Daoy (cell line): ENCODE data around the gene N4BP2. TPM values are rescaled to one million over a fixed set of nuclear protein-coding genes. Genes with fewer than 3 reads are reported as not detected.

Source experiments
- DNase-seq: peaks from one replicate; pipeline ENCODE4 v3.0.0-alpha.2; 2015; ENCODE audit warnings: low read depth
- total RNA-seq: library from RNA; depleted of rRNA; stranded (reverse); fragments of >200 nt; shearing (Covaris generic); gene quantifications from 2 replicates; pipeline ENCODE4 v1.2.3, GENCODE V29; 2014

Gene N4BP2
- total RNA-seq, 1 experiment from 2014 or later: 4.0 TPM

- no peak for DNase-seq
These were observed 96.0 kb downstream of the N4BP2 start for GRCh38 chr4:40152637-40153036.

GRCh38 chr4:40157436-40157835 is 100.8 kb downstream of the N4BP2 start:
- no peak for DNase-seq

- DNase-seq: no peak
These were observed 103.6 kb downstream of the N4BP2 start for GRCh38 chr4:40160258-40160657.

- no peak for DNase-seq
These were observed 107.8 kb downstream of the N4BP2 start for GRCh38 chr4:40164459-40164858.

- DNase-seq: no peak
These were observed 109.3 kb downstream of the N4BP2 start for GRCh38 chr4:40165916-40166315.

GRCh38 chr4:40168070-40168469 is 111.4 kb downstream of the N4BP2 start:
- no peak for DNase-seq

GRCh38 chr4:40170588-40170987 is 113.9 kb downstream of the N4BP2 start:
- no peak for DNase-seq

GRCh38 chr4:40173470-40173875 is 116.8 kb downstream of the N4BP2 start:
- DNase-seq: no peak

- DNase-seq: no peak
These were observed 120.0 kb downstream of the N4BP2 start for GRCh38 chr4:40176602-40177001.

GRCh38 chr4:40177591-40177990 is 120.9 kb downstream of the N4BP2 start:
- DNase-seq: no peak

GRCh38 chr4:40178672-40179071 is 122.0 kb downstream of the N4BP2 start:
- no peak for DNase-seq

- no peak for DNase-seq
These were observed 122.7 kb downstream of the N4BP2 start for GRCh38 chr4:40179360-40179759.

GRCh38 chr4:40180356-40180755 is 123.7 kb downstream of the N4BP2 start:
- DNase-seq: peak; percentile 43

GRCh38 chr4:40182001-40182400 is 125.4 kb downstream of the N4BP2 start:
- DNase-seq: no peak

- no peak for DNase-seq
These were observed 126.3 kb downstream of the N4BP2 start for GRCh38 chr4:40182954-40183353.

GRCh38 chr4:40183615-40184411 is 127.2 kb downstream of the N4BP2 start:
- no peak for DNase-seq

- peak; percentile 14 for DNase-seq
These were observed 129.4 kb downstream of the N4BP2 start for GRCh38 chr4:40185830-40186664.

- no peak for DNase-seq
These were observed 130.0 kb downstream of the N4BP2 start for GRCh38 chr4:40186665-40187014.

- no peak for DNase-seq
These were observed 130.8 kb downstream of the N4BP2 start for GRCh38 chr4:40187386-40187906.

- no peak for DNase-seq
These were observed 133.4 kb downstream of the N4BP2 start for GRCh38 chr4:40190019-40190418.

GRCh38 chr4:40190465-40190864 is 133.8 kb downstream of the N4BP2 start:
- no peak for DNase-seq

GRCh38 chr4:40190880-40191815 is 134.5 kb downstream of the N4BP2 start:
- no peak for DNase-seq
